H1 (cell line): ENCODE measurements around the gene CFLAR. TPM values are rescaled to one million over a fixed set of nuclear protein-coding genes. Genes with fewer than 3 reads are reported as not detected.

Experiments
- CTCF ChIA-PET: fragments of 300-600 bp; sonication (Branson Sonifier 250); formaldehyde crosslinking; loops from one replicate; lab custom pipeline; 2021; ENCODE audit not compliant: partially characterized antibody; lab: Charles Lee
- POLR2A ChIA-PET: fragments of 300-600 bp; sonication (Branson Sonifier 250); formaldehyde crosslinking; loops from one replicate; lab custom pipeline; 2021; ENCODE audit warnings: inconsistent platforms; ENCODE audit not compliant: partially characterized antibody; lab: Charles Lee
- DNase-seq, 2 experiments: peaks; one replicate each; pipeline versions ENCODE4 v3.0.0 to v3.0.0-alpha.2; 2010 to 2022; ENCODE audit warnings: low spot score in 2 of 2, low read depth in 1 of 2, mixed read lengths in 1 of 2
- FAIRE-seq: peaks from 2 replicates; lab custom pipeline; 2011; peaks lifted over from hg19 to GRCh38; lab: Jason Lieb, UNC
- H2AFZ ChIP-seq: 2 replicates; pipeline ENCODE4 v1.8.1; 2012; ENCODE audit warnings: low read length, inconsistent platforms
- H2AK5ac ChIP-seq: 2 replicates; pipeline ENCODE4 v1.6.1; 2013; ENCODE audit warnings: low read depth, low read length
- H2BK120ac ChIP-seq: replicated peaks from 2 replicates; pipeline ENCODE3; 2013; ENCODE audit warnings: low read depth, low read length, inconsistent platforms
- H2BK12ac ChIP-seq: 2 replicates; pipeline ENCODE4 v1.6.1; 2013; ENCODE audit warnings: low read depth, low read length
- H2BK15ac ChIP-seq: 2 replicates; pipeline ENCODE4 v1.6.1; 2013; ENCODE audit warnings: low read length
- H2BK20ac ChIP-seq: 2 replicates; pipeline ENCODE4 v1.6.1; 2013; ENCODE audit warnings: low read length
- H2BK5ac ChIP-seq: 2 replicates; pipeline ENCODE4 v1.6.1; 2013; ENCODE audit warnings: low read depth, low read length
- H3K14ac ChIP-seq: 2 replicates; pipeline ENCODE4 v1.6.1; 2013; ENCODE audit warnings: inconsistent platforms; ENCODE audit not compliant: insufficient read length
- H3K18ac ChIP-seq: 2 replicates; pipeline ENCODE4 v1.6.1; 2013; ENCODE audit warnings: low read length; ENCODE audit errors: extremely low read depth
- H3K23ac ChIP-seq: 2 replicates; pipeline ENCODE4 v1.6.1; 2013; ENCODE audit warnings: inconsistent platforms; ENCODE audit not compliant: insufficient read length
- H3K23me2 ChIP-seq: 2 replicates; pipeline ENCODE4 v1.6.1; 2013; ENCODE audit warnings: low read depth, low read length
- H3K27ac ChIP-seq: 2 replicates; pipeline ENCODE4 v1.6.1; 2011; ENCODE audit warnings: low read depth, low read length, inconsistent platforms
- H3K27me3 ChIP-seq, 4 experiments: replicated peaks in 1 of 4; 1 replicate in 1 of 4; 2 replicates in 3 of 4; pipeline versions ENCODE4 v1.6.1 to v1.8.1; 2011 to 2013; ENCODE audit warnings: low read length in 3 of 4, mild to moderate bottlenecking in 3 of 4, inconsistent platforms in 2 of 4, mixed read lengths in 2 of 4, moderate library complexity in 1 of 4; ENCODE audit not compliant: control insufficient read depth in 3 of 4, insufficient read depth in 3 of 4; ENCODE audit errors: extremely low read depth in 1 of 4
- H3K36me3 ChIP-seq, 4 experiments: 2 replicates each; pipeline versions ENCODE4 v1.6.1 to v1.8.1; 2011 to 2013; ENCODE audit warnings: mild to moderate bottlenecking in 4 of 4, low read length in 3 of 4, moderate library complexity in 2 of 4, control low read depth in 1 of 4, inconsistent platforms in 1 of 4; ENCODE audit not compliant: insufficient read depth in 4 of 4, control insufficient read depth in 2 of 4
- H3K4ac ChIP-seq: replicated peaks from 2 replicates; pipeline ENCODE3; 2013; ENCODE audit warnings: low read length, low read depth, mixed read lengths, inconsistent platforms; ENCODE audit not compliant: insufficient read length
- H3K4me1 ChIP-seq, 4 experiments: replicated peaks in 1 of 4; 1 replicate in 1 of 4; 2 replicates in 3 of 4; pipeline versions ENCODE4 v1.6.1 to v1.8.1; 2011 to 2013; ENCODE audit warnings: low read length in 3 of 4, inconsistent platforms in 2 of 4, mixed read lengths in 1 of 4; ENCODE audit not compliant: insufficient read depth in 4 of 4, control insufficient read depth in 3 of 4
- H3K4me2 ChIP-seq, 2 experiments: 2 replicates each; pipeline versions ENCODE4 v1.6.1 to v1.8.1; 2011 to 2013; ENCODE audit warnings: low read depth in 2 of 2, low read length in 2 of 2, control low read depth in 1 of 2, inconsistent platforms in 1 of 2, mild to moderate bottlenecking in 1 of 2; ENCODE audit not compliant: insufficient read depth in 1 of 2
- H3K4me3 ChIP-seq, 4 experiments: fragments of 200-600, 300-600 bp in 1 of 4; sonication (generic), shearing (Covaris generic), sonication (Bioruptor Twin) in 1 of 4; 2 replicates each; pipeline versions ENCODE4 v1.5.1 to v1.8.1; 2011 to 2016; ENCODE audit warnings: low read length in 4 of 4, low read depth in 3 of 4, control low read depth in 2 of 4, inconsistent platforms in 2 of 4, mild to moderate bottlenecking in 2 of 4, mixed read lengths in 1 of 4, moderate library complexity in 1 of 4; ENCODE audit not compliant: insufficient read depth in 2 of 4; ENCODE audit errors: extremely low read depth in 1 of 4
- H3K56ac ChIP-seq: replicated peaks from 2 replicates; pipeline ENCODE3; 2013; ENCODE audit warnings: low read depth, mild to moderate bottlenecking, mixed read lengths, low read length, inconsistent platforms; ENCODE audit not compliant: insufficient read length
- H3K79me1 ChIP-seq: 2 replicates; pipeline ENCODE4 v1.6.1; 2013; ENCODE audit warnings: low read depth, low read length, control low read depth
- H3K79me2 ChIP-seq, 2 experiments: 2 replicates each; pipeline versions ENCODE4 v1.6.1 to v1.8.1; 2012 to 2013; ENCODE audit warnings: low read length in 2 of 2, mild to moderate bottlenecking in 2 of 2, inconsistent platforms in 1 of 2; ENCODE audit not compliant: insufficient read depth in 2 of 2, control insufficient read depth in 1 of 2
- H3K9ac ChIP-seq, 4 experiments: replicated peaks in 1 of 4; 1 replicate in 1 of 4; 2 replicates in 3 of 4; pipeline versions ENCODE4 v1.6.1 to v1.8.1; 2011 to 2013; ENCODE audit warnings: low read depth in 3 of 4, low read length in 3 of 4, control low read depth in 2 of 4, mild to moderate bottlenecking in 2 of 4, moderate library complexity in 2 of 4, inconsistent platforms in 1 of 4; ENCODE audit errors: extremely low read depth in 1 of 4
- H3K9me3 ChIP-seq, 2 experiments: 2 replicates each; pipeline versions ENCODE4 v1.6.1 to v1.8.1; 2012 to 2013; ENCODE audit warnings: mild to moderate bottlenecking in 2 of 2, moderate library complexity in 2 of 2, control low read depth in 1 of 2, inconsistent platforms in 1 of 2, low read depth in 1 of 2, low read length in 1 of 2, mixed read lengths in 1 of 2; ENCODE audit not compliant: insufficient read depth in 2 of 2
- H4K20me1 ChIP-seq, 2 experiments: replicated peaks in 1 of 2; 2 replicates each; pipeline versions ENCODE3 to v1.8.1; 2011 to 2013; ENCODE audit warnings: inconsistent platforms in 2 of 2, low read length in 2 of 2, mild to moderate bottlenecking in 1 of 2; ENCODE audit not compliant: insufficient read depth in 2 of 2, control insufficient read depth in 1 of 2
- H4K5ac ChIP-seq: 2 replicates; pipeline ENCODE4 v1.6.1; 2013; ENCODE audit warnings: low read length, low read depth, mixed read lengths, inconsistent platforms; ENCODE audit not compliant: insufficient read length
- H4K8ac ChIP-seq: 2 replicates; pipeline ENCODE4 v1.8.0; 2013; ENCODE audit warnings: mild to moderate bottlenecking, moderate library complexity, low read length, inconsistent platforms; ENCODE audit not compliant: insufficient read depth; ENCODE audit errors: extremely low read depth
- H4K91ac ChIP-seq: replicated peaks from 2 replicates; pipeline ENCODE3; 2013; ENCODE audit warnings: low read length, mixed read lengths, inconsistent platforms; ENCODE audit not compliant: insufficient read length
- EP300 ChIP-seq, 2 experiments: IDR thresholded peaks; 1 replicate in 1 of 2; 2 replicates in 1 of 2; pipeline ENCODE4 v1.6.1; 2011 to 2012; ENCODE audit warnings: low read depth in 2 of 2, low read length in 2 of 2, mild to moderate bottlenecking in 2 of 2, borderline replicate concordance in 1 of 2, inconsistent platforms in 1 of 2, moderate library complexity in 1 of 2
- EZH2 ChIP-seq: fragments of 200-600 bp; sonication (generic); IDR thresholded peaks from 2 replicates; pipeline ENCODE4 v1.7.1; 2012; ENCODE audit warnings: low read depth, mild to moderate bottlenecking, moderate library complexity, low read length, inconsistent platforms; ENCODE audit not compliant: severe bottlenecking
- HDAC6 ChIP-seq: IDR thresholded peaks from one replicate; pipeline ENCODE4 v1.7.1; 2012; ENCODE audit warnings: low read depth, mild to moderate bottlenecking, inconsistent platforms, low read length, moderate library complexity
- KDM4A ChIP-seq: IDR thresholded peaks from one replicate; pipeline ENCODE4 v1.7.1; 2012; ENCODE audit warnings: low read depth, mild to moderate bottlenecking, moderate library complexity, low read length, inconsistent platforms; ENCODE audit not compliant: severe bottlenecking
- NANOG ChIP-seq: IDR thresholded peaks from 2 replicates; pipeline ENCODE4 v1.6.1; 2011; ENCODE audit warnings: low read length, low read depth, mild to moderate bottlenecking, inconsistent platforms; ENCODE audit not compliant: insufficient read depth, poor library complexity, severe bottlenecking
- PHF8 ChIP-seq: fragments of 200-600 bp; sonication (generic); conservative IDR thresholded peaks from 2 replicates; pipeline ENCODE4 v1.7.1; 2012; ENCODE audit warnings: low read depth, mild to moderate bottlenecking, inconsistent platforms, low read length, moderate library complexity
- POU5F1 ChIP-seq: IDR thresholded peaks from 2 replicates; pipeline ENCODE4 v1.6.1; 2011; ENCODE audit warnings: low read depth, mild to moderate bottlenecking, low read length, moderate library complexity
- RBBP5 ChIP-seq: IDR thresholded peaks from 2 replicates; pipeline ENCODE4 v1.7.1; 2012; ENCODE audit warnings: low read depth, mild to moderate bottlenecking, inconsistent platforms, low read length, moderate library complexity, borderline replicate concordance
- RFX5 ChIP-seq: IDR thresholded peaks from 2 replicates; pipeline ENCODE4 v1.6.1; 2011; ENCODE audit warnings: low read depth, low read length, improper control_type of control experiment, borderline replicate concordance
- SIRT6 ChIP-seq: IDR thresholded peaks from one replicate; pipeline ENCODE4 v1.7.1; 2012; ENCODE audit warnings: low read length, inconsistent platforms
- SP2 ChIP-seq: IDR thresholded peaks from 2 replicates; pipeline ENCODE4 v1.6.1; 2012; ENCODE audit warnings: mild to moderate bottlenecking, low read length, inconsistent platforms
- SRF ChIP-seq: IDR thresholded peaks from 2 replicates; pipeline ENCODE4 v1.6.1; 2011; ENCODE audit warnings: mild to moderate bottlenecking, low read depth, low read length, moderate library complexity
- TAF7 ChIP-seq: optimal IDR thresholded peaks from 2 replicates; pipeline ENCODE3; 2011; ENCODE audit warnings: low read depth, mild to moderate bottlenecking, inconsistent platforms, low read length, moderate library complexity, borderline replicate concordance
- TBP ChIP-seq: IDR thresholded peaks from 2 replicates; pipeline ENCODE4 v1.6.1; 2011; ENCODE audit warnings: low read depth, low read length, improper control_type of control experiment
- TEAD4 ChIP-seq: IDR thresholded peaks from 2 replicates; pipeline ENCODE4 v1.6.1; 2012; ENCODE audit warnings: low read depth, low read length, inconsistent platforms, mixed read lengths
- WGBS, 2 experiments: shearing (Covaris generic) in 1 of 2; methylation state at CpG; one replicate each; pipeline versions ENCODE4 v1.1.6 to v1.1.7; 2013 to 2015; ENCODE audit warnings: low lambda C conversion rate in 2 of 2, mixed read lengths in 2 of 2, inconsistent platforms in 1 of 2, low coverage in 1 of 2, missing lambda C conversion rate in 1 of 2; ENCODE audit not compliant: insufficient replicate concordance in 2 of 2, insufficient coverage in 1 of 2, insufficient read length in 1 of 2; ENCODE audit errors: extremely low coverage in 1 of 2, missing lambda C conversion rate in 1 of 2; 5-methylcytosine and 5-hydroxymethylcytosine counted together
- polyA plus RNA-seq, 7 experiments: library from polyadenylated mRNA; depleted of rRNA in 3 of 7; stranded (reverse) in 5 of 7; unstranded in 2 of 7; fragments of >200 nt in 5 of 7; fragments of 200-250 nt in 2 of 7; gene quantifications; 1 replicate in 5 of 7; 2 replicates in 1 of 7; 4 replicates in 1 of 7; pipeline versions ENCODE4 v1.2.1 to v1.2.3, GENCODE V29; 2011 to 2013; ENCODE audit warnings: missing spikeins in 2 of 7, mixed read lengths in 2 of 7
- total RNA-seq: library from RNA; stranded (reverse); fragmentation: NEBNext Ultra II Directional; extraction: Animal tissue kit (Norgen Biotek cat#: 25700); gene quantifications from 2 replicates; pipeline ENCODE4 v1.2.1, GENCODE V29; 2021

The CFLAR gene
- total and polyA plus RNA-seq, 2 of the 8 experiments (the other 6 are each of a cell fraction or from before 2014, with no cell fraction given), result 1.1 to 3.9 TPM

DNA sequence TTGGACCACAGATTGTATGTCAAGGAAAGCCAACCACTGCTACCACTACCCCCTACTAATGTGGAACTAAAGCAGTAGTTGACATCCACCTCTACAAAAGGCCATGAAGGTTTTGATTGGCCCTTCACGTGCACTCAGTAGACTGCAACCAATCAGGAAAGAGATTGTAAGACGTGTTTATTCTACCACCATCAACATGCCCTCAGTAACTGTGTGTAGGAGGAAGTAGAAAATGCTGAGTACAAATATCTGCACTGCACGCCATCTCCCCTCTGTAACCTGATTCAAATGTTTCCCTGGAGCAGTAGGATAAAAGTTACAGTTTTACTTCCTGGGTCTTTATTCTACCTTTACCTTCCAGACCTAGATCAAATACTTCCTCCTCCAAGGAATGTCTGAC lies 64.0 kb downstream of the CFLAR start:
- no peaks in the 10 kb centered on the region for H4K20me1 ChIP-seq
- no peak overlapping the region for H4K5ac ChIP-seq
- no peak overlapping the region for H3K56ac ChIP-seq
- no peak overlapping the region for H3K23ac ChIP-seq
- H4K8ac ChIP-seq, result no peak overlapping the region
- WGBS, 2 experiments, result 89% methylated on average over 3 of the region's 3 CpGs; no CpG with 5 or more reads in 1 of the 2 experiments
- no peak for FAIRE-seq
- H3K79me1 ChIP-seq, result no peaks in the 10 kb centered on the region
- H3K4ac ChIP-seq, result no peak overlapping the region
- no peak overlapping the region for H3K27ac ChIP-seq
- DNase-seq, result no peak
- no peak overlapping the region for H3K14ac ChIP-seq
- peaks cover 14 to 19% of the 10 kb centered on the region in 2 experiments for H3K9me3 ChIP-seq
- no peak overlapping the region for H3K18ac ChIP-seq
- H2BK20ac ChIP-seq, result no peak overlapping the region
- no peak overlapping the region for H3K4me2 ChIP-seq
- H2BK15ac ChIP-seq, result no peak overlapping the region
- H3K79me2 ChIP-seq, result no peaks in the 10 kb centered on the region
- ChIA-PET CTCF (interaction anchor here (1.2 to 5.1 kb wide), 4 partner anchors 53 to 279 kb away, joined by 3 to 49 read pairs (median 24); partner anchors contain the start of gene ORC2), POLR2A (interaction anchor here (1.2 kb wide), 1 partner anchor 27 kb away, joined by 3 read pairs; no protein-coding TSS in a partner anchor)
- H3K36me3 ChIP-seq, result no peaks in the 10 kb centered on the region
- no peaks in the 10 kb centered on the region for H3K4me1 ChIP-seq
- H2AFZ ChIP-seq, result no peak overlapping the region
- H2BK12ac ChIP-seq, result no peak overlapping the region
- H2BK5ac ChIP-seq, result no peak overlapping the region
- H3K9ac ChIP-seq, result no peak overlapping the region
- no peak overlapping the region for H4K91ac ChIP-seq
- H3K23me2 ChIP-seq, result no peaks in the 10 kb centered on the region
- no peak overlapping the region for H2AK5ac ChIP-seq
- no peak overlapping the region for H3K4me3 ChIP-seq
- H2BK120ac ChIP-seq, result no peak overlapping the region
- no peaks in the 10 kb centered on the region for H3K27me3 ChIP-seq
- no peak for TF ChIP-seq NANOG
- TF ChIP-seq RFX5, result no peak
- TF ChIP-seq TAF7, result no peak
- no peak for TF ChIP-seq EZH2
- TF ChIP-seq SRF, result no peak
- no peak for TF ChIP-seq RBBP5
- no peak for TF ChIP-seq KDM4A
- no peak for TF ChIP-seq POU5F1
- no peak for TF ChIP-seq TBP
- TF ChIP-seq TEAD4, result no peak
- no peak for TF ChIP-seq SIRT6
- TF ChIP-seq PHF8, result no peak
- TF ChIP-seq HDAC6, result no peak
- TF ChIP-seq SP2, result no peak
- no peak for TF ChIP-seq EP300 (IDR thresholded peaks at IDR 0.05; ENCODE audit: borderline replicate concordance in 1 of 2, low read depth in 2 of 2, low read length in 2 of 2)
